ENCODE results near the gene CLEC20A. TPM values are rescaled to one million over a fixed set of nuclear protein-coding genes. Genes with fewer than 3 reads are reported as not detected.

The CLEC20A gene
- total RNA-seq, 1 donor from 2014 or later: not detected

DNA sequence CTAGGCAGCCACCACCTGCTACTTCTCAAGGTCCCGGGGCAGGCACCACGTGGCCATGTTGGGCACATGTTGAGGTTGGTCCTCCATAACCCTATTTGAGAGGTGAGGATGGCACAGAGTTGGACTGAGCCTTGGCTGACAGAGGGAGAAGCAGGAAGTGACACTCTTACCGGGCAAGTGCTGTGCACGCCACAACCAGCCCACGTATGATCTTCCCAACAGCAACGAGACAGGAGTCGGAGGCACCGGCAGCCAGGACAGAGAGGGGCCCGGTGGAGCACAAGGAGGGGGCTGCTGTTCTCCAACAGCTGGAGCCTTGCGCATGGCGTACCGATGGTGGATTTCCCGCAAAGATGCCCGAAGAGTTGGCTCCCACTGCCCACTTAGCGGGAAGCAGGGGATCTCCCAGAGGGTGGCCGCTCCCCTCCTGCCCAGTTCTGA, 3.4 kb downstream of the CLEC20A start:
- H3K36me3 ChIP-seq: no peaks in the 10 kb centered on the region
- peaks cover 3% of the 10 kb centered on the region for H3K27me3 ChIP-seq (ENCODE audit: low read depth)
- H3K9me3 ChIP-seq (replicated peaks): no peaks in the 10 kb centered on the region
- H3K27ac ChIP-seq (replicated peaks): no peak overlapping the region
- H3K4me3 ChIP-seq: no peak overlapping the region
- no peak for DNase-seq
- intact Hi-C loops (cut with micrococcal nuclease): no loop called here
- TF ChIP-seq, protein P1, sequence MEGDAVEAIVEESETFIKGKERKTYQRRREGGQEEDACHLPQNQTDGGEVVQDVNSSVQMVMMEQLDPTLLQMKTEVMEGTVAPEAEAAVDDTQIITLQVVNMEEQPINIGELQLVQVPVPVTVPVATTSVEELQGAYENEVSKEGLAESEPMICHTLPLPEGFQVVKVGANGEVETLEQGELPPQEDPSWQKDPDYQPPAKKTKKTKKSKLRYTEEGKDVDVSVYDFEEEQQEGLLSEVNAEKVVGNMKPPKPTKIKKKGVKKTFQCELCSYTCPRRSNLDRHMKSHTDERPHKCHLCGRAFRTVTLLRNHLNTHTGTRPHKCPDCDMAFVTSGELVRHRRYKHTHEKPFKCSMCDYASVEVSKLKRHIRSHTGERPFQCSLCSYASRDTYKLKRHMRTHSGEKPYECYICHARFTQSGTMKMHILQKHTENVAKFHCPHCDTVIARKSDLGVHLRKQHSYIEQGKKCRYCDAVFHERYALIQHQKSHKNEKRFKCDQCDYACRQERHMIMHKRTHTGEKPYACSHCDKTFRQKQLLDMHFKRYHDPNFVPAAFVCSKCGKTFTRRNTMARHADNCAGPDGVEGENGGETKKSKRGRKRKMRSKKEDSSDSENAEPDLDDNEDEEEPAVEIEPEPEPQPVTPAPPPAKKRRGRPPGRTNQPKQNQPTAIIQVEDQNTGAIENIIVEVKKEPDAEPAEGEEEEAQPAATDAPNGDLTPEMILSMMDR (IDR thresholded peaks at IDR 0.05; ENCODE audit: borderline replicate concordance): no peak
- H3K4me1 ChIP-seq: peaks cover 7% of the 10 kb centered on the region

DNA sequence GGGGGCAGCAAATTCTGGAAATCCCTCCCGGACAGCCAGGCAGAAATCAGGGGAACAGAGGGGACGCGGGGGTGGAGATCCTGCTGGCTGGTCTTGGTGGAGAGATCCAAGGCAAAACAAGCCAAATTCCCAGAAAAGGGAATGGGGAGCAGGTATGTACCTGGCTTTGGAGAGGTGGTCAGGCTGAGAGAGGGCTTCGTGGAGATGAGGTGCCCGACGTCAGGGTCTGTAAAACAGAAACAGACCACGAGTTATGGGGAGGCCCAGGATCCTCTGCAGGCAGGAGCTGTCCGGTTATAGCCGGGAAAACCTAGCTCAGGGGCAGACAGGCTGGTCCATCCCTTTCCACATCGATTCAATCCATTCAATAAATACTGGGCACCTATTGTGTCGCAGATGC, 4.4 kb downstream of the CLEC20A start:
- TF ChIP-seq, protein P1 (IDR thresholded peaks at IDR 0.05; ENCODE audit: borderline replicate concordance): no peak
- H3K27ac ChIP-seq (replicated peaks): no peak overlapping the region
- H3K9me3 ChIP-seq (replicated peaks): no peaks in the 10 kb centered on the region
- no peak overlapping the region for H3K4me3 ChIP-seq
- intact Hi-C loops (cut with micrococcal nuclease): no loop called here
- peaks cover 10% of the 10 kb centered on the region for H3K27me3 ChIP-seq (ENCODE audit: low read depth)
- no peaks in the 10 kb centered on the region for H3K36me3 ChIP-seq
- no peak for DNase-seq
- H3K4me1 ChIP-seq: peaks cover 7% of the 10 kb centered on the region

DNA sequence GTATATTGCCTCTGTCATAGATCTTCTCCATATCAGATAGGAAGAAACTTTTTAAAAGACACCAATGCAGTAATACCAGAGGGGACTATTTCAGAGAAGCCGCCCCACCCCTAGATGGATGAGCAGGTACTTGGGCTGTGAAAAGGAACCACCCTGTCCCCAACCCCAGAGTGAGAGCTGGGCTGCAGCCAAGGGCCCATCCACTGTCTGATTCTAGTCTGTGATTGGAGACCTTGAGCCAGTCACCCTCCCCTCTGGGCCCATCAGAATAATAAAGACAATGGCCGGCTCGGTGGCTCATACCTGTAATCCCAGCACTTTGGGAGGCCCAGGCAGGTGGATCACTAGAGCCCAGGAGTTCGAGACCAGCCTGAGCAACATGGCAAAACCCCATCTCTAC, 5.0 kb downstream of the CLEC20A start:
- TF ChIP-seq, protein P1 (IDR thresholded peaks at IDR 0.05; ENCODE audit: borderline replicate concordance): no peak
- no peaks in the 10 kb centered on the region for H3K9me3 ChIP-seq (replicated peaks)
- H3K27me3 ChIP-seq (ENCODE audit: low read depth): peaks cover 10% of the 10 kb centered on the region
- no peak for DNase-seq
- no peak overlapping the region for H3K27ac ChIP-seq (replicated peaks)
- no peaks in the 10 kb centered on the region for H3K36me3 ChIP-seq
- H3K4me3 ChIP-seq: no peak overlapping the region
- peaks cover 13% of the 10 kb centered on the region for H3K4me1 ChIP-seq
- intact Hi-C loops (cut with micrococcal nuclease): no loop called here

DNA sequence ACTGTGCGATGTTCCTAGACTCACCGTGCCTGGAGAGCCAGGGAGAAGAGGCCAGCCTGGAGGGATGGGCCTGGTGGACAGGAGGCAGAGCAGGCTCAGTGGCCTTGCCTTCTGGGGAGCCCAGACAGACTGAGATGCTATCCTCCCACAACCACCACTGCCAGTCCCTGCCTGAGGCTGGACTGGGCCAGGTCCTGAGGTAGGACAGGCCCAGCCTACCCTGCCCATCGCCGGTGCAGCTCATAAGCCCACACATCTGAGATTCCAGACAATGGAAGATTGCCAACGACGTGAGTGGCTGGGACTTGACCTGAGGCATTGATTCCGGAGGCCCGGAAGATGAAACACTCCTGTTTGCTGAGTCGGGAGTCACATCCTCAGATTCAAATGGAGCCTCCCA, 5.8 kb downstream of the CLEC20A start:
- H3K9me3 ChIP-seq (replicated peaks): no peaks in the 10 kb centered on the region
- H3K27ac ChIP-seq (replicated peaks): no peak overlapping the region
- no peaks in the 10 kb centered on the region for H3K36me3 ChIP-seq
- intact Hi-C loops (cut with micrococcal nuclease): no loop called here
- no peak for DNase-seq
- TF ChIP-seq, protein P1 (IDR thresholded peaks at IDR 0.05; ENCODE audit: borderline replicate concordance): no peak
- H3K4me3 ChIP-seq: no peak overlapping the region
- peaks cover 10% of the 10 kb centered on the region for H3K27me3 ChIP-seq (ENCODE audit: low read depth)
- peaks cover 20% of the 10 kb centered on the region for H3K4me1 ChIP-seq

DNA sequence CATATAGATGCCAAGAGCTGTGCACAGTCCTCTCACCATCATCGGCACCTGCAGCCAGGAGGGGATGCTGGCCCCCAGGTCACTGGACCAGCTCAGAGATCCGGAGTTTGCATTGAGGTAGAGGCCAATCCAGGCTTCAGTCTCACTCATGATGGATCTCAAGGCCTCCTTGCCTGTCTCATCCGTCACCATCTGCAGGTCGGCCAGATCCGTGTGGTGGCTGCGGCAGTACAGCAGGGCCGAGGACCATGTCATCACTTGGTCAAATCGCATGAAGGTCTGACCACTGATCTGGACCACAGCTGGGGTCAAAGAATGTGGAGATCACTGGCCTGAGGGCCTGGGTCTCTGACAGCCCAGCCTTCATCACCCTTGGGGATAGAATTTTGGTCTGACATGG, 6.6 kb downstream of the CLEC20A start:
- Histone ChIP-seq H3K4me1 (peaks cover 26% of the 10 kb centered on the region), H3K27ac (replicated peaks) (no peak overlapping the region), H3K27me3 (ENCODE audit: low read depth) (peaks cover 10% of the 10 kb centered on the region), H3K9me3 (replicated peaks) (no peaks in the 10 kb centered on the region), H3K36me3 (no peaks in the 10 kb centered on the region), H3K4me3 (no peak overlapping the region)
- TF ChIP-seq, protein P1 (IDR thresholded peaks at IDR 0.05; ENCODE audit: borderline replicate concordance): no peak
- DNase-seq: no peak
- intact Hi-C loops (cut with micrococcal nuclease): no loop called here

DNA sequence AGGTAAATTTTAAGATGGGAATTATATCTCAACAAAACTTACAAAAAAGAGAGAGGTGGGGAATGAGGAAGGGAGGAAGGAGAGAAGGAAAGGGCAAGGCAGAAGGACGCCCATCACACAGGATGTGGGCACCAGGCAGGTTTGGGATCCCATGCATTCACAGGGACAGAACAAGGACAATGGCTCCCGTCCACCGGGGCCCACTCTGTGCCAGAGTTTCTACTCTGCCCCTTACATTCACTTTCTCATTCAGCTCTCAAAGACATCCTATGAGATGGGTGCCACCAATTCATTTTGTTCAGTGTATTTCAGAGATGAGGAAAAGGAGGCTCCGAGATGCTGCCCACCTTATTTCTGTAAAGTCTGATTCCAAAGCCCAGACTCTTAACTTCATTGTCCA, 7.4 kb downstream of the CLEC20A start:
- DNase-seq: no peak
- Histone ChIP-seq H3K9me3 (replicated peaks) (no peaks in the 10 kb centered on the region), H3K36me3 (no peaks in the 10 kb centered on the region), H3K27ac (replicated peaks) (no peak overlapping the region), H3K27me3 (ENCODE audit: low read depth) (peaks cover 10% of the 10 kb centered on the region), H3K4me1 (peaks cover 24% of the 10 kb centered on the region), H3K4me3 (no peak overlapping the region)
- TF ChIP-seq, protein P1 (IDR thresholded peaks at IDR 0.05; ENCODE audit: borderline replicate concordance): no peak
- intact Hi-C loops (cut with micrococcal nuclease): no loop called here
